KOPT-K1 (cell line): ENCODE measurements around the gene CFHR1.

ENCODE experiments used
- H3K27ac ChIP-seq: fragments of 200-600 bp; sonication (generic); 2 replicates; pipeline ENCODE4 v1.5.1; 2016; ENCODE audit warnings: antibody characterized with exemption, mild to moderate bottlenecking, low read depth, low read length; ENCODE audit not compliant: poor library complexity, severe bottlenecking
- H3K36me3 ChIP-seq: fragments of 200-600 bp; sonication (generic); 2 replicates; pipeline ENCODE4 v1.5.1; 2017; ENCODE audit warnings: antibody characterized with exemption, mild to moderate bottlenecking, low read length, moderate library complexity; ENCODE audit not compliant: insufficient read depth
- H3K9me3 ChIP-seq: fragments of 200-600 bp; sonication (generic); 2 replicates; pipeline ENCODE4 v1.5.1; 2017; ENCODE audit warnings: antibody characterized with exemption, low read length, mild to moderate bottlenecking; ENCODE audit not compliant: insufficient read depth, poor library complexity, severe bottlenecking

Gene CFHR1

DNA sequence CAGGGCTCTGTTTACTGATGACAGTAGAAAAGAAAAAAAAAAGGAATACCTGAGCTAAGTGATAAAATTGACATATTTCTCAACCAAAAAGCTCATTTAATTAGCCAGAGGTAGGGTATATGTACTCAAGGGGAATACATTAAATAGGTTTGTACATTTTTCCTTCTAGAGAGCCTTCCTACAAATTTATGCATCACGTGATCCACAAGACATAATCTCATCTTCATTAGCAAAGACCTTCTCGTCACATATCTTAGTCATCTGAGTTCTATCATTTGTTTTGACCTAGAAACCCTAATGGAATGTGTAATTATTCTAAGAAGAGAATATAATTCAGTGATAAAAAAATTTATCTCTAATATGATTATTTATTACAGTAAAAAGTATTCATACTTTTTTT, 37.7 kb downstream of the CFHR1 start:
- H3K27ac ChIP-seq: no peak overlapping the region
- H3K36me3 ChIP-seq: no peaks in the 10 kb centered on the region
- no peaks in the 10 kb centered on the region for H3K9me3 ChIP-seq

- Histone ChIP-seq H3K36me3 (no peaks in the 10 kb centered on the region), H3K27ac (no peak overlapping the region), H3K9me3 (no peaks in the 10 kb centered on the region)
Observed at GRCh38 chr1:196858811-196859210, 39.3 kb downstream of the CFHR1 start.

GRCh38 chr1:196860323-196860884, 40.9 kb downstream of the CFHR1 start:
- no peaks in the 10 kb centered on the region for H3K9me3 ChIP-seq
- H3K27ac ChIP-seq: no peak overlapping the region
- no peaks in the 10 kb centered on the region for H3K36me3 ChIP-seq

- Histone ChIP-seq H3K36me3 (no peaks in the 10 kb centered on the region), H3K9me3 (no peaks in the 10 kb centered on the region), H3K27ac (no peak overlapping the region)
Observed at GRCh38 chr1:196861429-196861828, 41.9 kb downstream of the CFHR1 start.

- Histone ChIP-seq H3K36me3 (no peaks in the 10 kb centered on the region), H3K27ac (no peak overlapping the region), H3K9me3 (no peaks in the 10 kb centered on the region)
Observed at GRCh38 chr1:196866974-196867373, 47.4 kb downstream of the CFHR1 start.

DNA sequence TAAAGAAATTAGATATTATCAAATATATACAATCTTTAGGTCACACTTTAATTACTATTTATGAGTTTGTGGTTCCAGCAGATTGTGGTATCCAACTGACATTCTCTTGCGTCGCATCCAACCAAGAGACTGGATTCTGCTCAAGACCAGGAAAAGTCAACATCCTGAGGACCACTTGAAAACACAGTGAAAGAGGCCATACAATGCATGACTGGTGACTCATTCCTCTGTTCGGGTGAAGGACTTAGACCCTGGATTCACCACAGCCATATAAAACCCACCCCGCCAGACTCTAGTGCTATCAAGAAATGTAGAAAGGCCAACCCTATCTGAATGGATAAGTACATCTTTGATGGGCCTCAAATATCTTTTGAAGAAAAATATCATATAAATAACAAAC, 53.9 kb downstream of the CFHR1 start:
- H3K9me3 ChIP-seq: no peaks in the 10 kb centered on the region
- no peaks in the 10 kb centered on the region for H3K36me3 ChIP-seq
- no peak overlapping the region for H3K27ac ChIP-seq

DNA sequence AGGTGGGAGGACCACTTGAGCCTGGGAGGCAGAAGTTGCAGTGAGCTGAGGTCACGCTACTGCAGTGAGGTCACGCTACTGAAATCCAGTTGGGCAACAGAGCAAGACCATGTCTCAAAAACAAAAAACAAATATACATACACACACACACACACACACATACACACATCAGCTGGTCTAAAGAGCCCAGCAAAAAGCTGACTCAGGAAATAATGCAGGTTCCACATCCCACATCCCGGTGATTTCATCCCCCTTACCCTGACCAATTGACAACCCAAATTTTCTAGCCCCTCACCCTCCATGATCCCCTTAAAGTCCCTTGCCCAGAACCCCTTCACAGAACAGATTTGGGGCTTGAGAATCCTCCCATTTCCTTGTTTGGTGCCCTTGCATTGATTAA, 56.4 kb downstream of the CFHR1 start:
- Histone ChIP-seq H3K27ac (no peak overlapping the region), H3K36me3 (no peaks in the 10 kb centered on the region), H3K9me3 (no peaks in the 10 kb centered on the region)

- Histone ChIP-seq H3K27ac (no peak overlapping the region), H3K9me3 (no peaks in the 10 kb centered on the region), H3K36me3 (no peaks in the 10 kb centered on the region)
Observed at GRCh38 chr1:196877964-196878363, 58.4 kb downstream of the CFHR1 start.
